Measurements from ENCODE around the gene OXT.
"Not testable (repeated sequence)": the region's sequence is repeated elsewhere in the genome, so short reads cannot be mapped to it uniquely, and the experiment has no call there.

Gene OXT

DNA sequence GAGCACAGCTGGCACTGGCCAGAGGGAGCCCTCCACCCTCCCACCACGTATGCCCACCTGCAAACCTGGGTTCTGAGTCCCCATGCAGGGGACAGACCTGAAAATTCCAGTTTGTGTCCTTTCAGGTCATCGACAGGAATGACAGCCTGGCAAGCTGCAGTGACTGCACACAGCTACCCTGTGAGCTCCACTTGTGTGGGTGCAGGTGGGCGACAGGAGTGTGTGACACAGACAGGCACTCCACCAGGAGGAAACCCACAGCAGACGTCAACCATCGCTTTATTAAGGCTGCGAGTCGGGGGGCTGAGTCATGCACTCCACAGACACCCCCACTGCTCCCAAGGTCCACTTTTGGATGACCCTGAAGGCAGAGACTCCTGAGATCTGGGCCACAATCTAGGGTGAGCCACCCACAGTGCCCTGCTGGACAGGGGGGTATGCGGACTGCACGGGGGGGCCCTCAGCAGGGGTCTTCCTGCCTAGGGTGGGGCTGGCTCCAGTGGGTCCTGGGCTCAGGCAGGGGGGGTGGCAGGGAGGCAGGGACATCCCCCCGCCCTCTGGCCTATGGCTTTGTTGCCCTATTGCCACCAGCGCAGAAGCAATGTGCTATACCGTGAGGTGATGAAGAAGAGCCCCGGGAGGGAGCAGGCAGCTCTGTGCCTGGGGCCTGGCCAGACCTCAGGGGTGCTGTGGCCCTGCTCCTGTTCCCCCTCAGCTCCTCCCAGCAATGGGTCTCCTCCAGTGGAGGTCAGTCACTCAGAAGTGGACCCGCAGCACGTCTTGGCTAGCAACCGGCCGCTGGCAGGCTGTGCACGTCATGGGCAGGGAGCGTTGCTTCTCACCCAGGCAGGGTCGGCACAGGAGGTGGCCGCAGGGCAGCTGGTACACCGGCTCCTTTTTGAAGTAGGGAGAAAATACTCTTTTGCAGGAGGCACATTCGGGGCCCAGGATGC, 38.2 kb downstream of the OXT start:
- DNase-seq (ENCODE audit: low read depth in 2 of 2), result no peak

DNA sequence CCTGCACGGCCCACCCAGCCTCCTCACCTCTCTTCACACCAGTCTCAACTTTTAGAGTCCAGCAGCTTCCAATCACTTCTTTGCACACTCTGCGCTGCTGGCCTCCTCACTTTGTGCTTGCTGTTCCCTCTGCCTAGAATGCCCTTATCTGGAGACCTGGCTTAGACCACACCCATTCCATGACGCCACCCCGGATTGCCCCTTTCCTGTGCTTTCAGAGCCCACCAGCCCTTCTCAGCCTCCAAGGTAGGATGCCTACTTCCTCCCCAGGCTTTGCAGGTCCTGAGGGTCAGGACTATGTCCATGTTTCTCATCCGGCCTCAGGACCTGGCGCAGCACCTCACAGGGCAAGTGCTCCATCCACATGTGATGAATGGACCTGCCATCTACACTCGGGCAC, 40.1 kb downstream of the OXT start:
- no peak for DNase-seq (ENCODE audit: low read depth in 2 of 2)

DNA sequence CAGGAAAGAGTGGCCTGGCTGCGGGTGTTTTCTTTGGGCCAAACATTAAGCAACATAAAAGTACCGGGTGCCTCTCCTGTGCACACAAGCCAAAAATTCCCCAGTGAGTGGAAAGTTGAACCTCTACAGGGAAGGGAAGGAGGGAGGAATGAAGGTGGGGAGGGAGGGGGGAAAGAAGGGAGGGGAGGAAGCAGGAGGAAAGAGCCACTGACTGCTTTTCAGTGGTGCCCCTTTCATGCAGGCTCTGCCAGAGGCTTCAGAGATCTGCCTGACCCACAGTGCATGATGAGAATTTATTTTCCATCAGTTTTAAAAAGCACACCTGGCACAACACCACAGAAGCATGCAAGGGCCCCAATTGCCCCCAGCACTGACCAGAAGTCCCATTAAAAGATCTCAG, 40.6 kb downstream of the OXT start:
- DNase-seq (ENCODE audit: low read depth in 2 of 2), result no peak

DNA sequence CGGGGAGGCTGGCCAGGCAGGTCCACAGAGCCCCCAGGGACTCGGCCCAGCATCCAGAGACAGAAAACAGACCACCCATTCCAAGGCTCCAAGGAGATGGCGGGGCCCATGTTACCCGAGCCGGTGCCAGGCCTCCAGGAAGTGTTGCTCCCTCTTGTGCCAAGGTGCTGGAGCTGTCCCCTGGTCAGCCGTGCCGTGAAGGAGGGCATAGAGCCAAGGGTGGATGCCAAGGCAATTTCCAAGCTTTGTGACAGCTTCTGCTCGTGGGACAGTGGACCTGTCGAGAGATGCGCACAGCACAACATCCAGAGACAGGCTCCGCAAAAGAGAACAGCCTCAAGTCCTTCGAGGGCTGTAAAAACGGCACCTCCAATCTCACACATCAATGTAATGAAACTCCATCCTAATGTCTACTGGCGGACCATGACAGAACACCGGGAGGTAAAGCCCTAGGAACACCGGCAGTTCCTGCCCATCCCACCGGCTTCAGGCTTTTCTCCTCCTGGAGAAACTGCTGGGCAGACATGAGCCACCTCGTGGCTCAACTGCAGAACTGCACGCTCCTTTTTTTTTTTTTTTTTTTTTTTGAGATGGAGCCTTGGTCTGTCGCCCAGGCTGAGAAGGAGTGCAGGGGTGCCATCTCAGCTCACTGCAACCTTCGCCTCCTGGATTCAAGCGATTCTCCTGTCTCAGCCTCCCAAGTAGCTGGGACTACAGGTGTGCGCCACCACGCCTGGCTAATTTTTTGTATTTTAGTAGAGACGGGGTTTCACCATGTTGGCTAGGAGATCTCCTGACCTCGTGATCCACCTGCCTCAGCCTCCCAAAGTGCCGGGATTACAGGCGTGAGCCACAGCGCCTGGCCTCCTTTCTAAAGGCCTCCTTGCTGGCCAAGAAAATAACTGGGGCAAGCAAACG, 44.0 kb downstream of the OXT start:
- no peak for DNase-seq (ENCODE audit: low read depth in 2 of 2)

DNA sequence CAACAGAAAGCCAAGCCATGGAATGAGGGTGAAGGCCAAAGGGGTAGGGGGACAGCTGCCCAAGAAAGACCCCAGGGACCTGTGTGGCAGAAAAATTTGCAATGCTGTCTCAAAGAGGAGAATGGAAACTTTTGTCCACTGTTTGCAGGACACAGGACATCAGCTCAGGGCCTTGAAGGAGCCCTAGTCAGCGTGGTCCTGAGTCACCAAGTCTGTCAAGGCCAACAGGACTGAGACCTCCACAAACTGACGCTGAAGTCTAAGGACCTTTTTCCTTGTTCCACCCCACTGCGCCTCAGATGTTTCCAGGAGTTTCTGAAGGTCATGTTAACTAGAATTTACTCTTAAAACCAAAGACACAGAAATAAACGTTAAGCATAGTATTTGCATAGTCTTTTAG, 44.9 kb downstream of the OXT start:
- no peak for DNase-seq (ENCODE audit: low read depth in 2 of 2)

DNA sequence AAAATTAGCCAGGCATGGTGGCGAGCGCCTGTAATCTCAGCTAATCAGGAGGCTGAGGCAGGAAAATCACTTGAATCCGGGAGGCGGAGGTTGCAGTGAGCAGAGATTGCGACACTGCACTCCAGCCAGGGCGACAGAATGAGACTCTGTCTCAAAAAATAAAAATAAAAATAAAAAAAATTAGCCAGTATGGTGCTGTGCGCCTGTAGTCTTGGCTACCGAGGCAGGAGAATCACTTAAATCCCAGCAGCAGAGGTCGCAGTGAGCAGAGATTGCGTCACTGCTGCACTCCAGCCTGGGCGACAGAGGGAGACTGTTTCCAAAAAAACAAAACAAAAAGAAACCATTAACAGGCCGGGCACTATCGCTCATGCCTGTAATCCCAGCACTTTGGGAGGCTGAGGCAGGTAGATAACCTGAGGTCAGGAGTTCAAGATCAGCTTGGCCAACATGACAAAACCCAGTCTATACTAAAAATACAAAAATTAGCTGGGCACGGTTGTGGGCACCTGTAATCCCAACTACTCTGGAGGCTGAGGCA, 46.5 kb downstream of the OXT start:
- not testable (repeated sequence) for DNase-seq (ENCODE audit: low read depth in 2 of 2)

DNA sequence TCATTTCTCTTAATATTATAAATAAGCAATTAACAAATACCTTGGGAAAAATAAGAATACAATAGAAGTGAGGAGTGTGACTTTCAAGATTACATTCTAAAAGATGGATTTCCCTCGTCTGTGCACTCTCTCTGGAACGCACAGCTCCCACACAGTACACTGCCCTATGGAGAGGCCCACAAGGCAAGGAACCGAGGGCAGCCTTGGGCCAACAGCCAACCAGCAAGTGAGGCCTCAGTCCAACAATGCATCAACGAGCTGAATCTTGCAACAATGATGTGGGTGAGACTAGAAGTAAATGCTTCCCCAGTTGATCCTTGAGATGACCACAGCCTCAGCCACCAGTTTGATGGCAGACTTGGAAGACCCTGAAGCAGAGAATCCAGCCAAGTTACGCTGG, 47.6 kb downstream of the OXT start:
- DNase-seq (ENCODE audit: low read depth in 2 of 2), result no peak

DNA sequence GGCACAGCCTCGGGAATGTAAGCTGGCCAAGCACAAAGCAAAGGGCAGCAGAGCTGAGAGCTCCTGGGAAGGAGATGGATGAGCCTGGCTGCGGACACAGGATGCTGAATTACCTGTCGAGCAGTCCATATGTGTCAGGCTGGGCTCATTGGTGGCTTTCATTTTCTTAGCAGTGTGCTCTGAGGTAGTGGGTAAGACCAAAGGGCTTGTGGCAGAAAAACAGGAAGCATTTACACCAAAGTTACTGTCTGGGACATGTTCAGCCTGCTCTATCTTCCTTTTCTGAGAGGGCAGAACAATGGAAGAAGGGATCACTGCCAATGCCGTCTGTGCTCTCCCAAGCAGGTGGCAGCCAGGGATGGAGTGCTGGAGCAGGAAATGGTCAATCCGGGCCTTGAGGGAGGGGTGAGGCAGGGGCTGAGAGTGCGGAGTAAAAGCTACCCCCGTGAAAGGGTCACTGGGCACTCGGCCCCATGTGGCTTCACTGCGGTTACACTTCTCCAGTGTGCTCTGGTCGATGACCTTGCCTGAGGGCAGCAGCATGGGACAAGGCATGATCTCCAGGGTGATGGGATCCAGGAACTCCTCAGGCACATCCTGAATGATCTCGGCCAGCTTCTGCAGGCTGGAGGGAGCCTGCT, 50.0 kb downstream of the OXT start:
- no peak for DNase-seq (ENCODE audit: low read depth in 2 of 2)

Data from stimulated activated CD8-positive, alpha-beta memory T cell treated with anti-CD3 and anti-CD28 coated beads, Interleukin-7, amount 100 ng/mL, for 1 hour (primary cell).